ENCODE results near the gene C5AR2. TPM values are rescaled to one million over a fixed set of nuclear protein-coding genes. Genes with fewer than 3 reads are reported as not detected.
"Not testable (repeated sequence)": the region's sequence is repeated elsewhere in the genome, so short reads cannot be mapped to it uniquely, and the experiment has no call there.

Gene C5AR2
- total RNA-seq, 1 donor from 2014 or later, result 1.6 TPM

- no peak for DNase-seq (ENCODE audit: low spot score)
These were observed 32.0 kb downstream of the C5AR2 start for GRCh38 chr19:47363758-47364531.

- not testable (repeated sequence) for DNase-seq (ENCODE audit: low spot score)
These were observed 33.5 kb downstream of the C5AR2 start for GRCh38 chr19:47365455-47365854.

- no peak for DNase-seq (ENCODE audit: low spot score)
These were observed 38.2 kb downstream of the C5AR2 start for GRCh38 chr19:47370045-47370611.

- DNase-seq (ENCODE audit: low spot score), result no peak
These were observed 39.3 kb downstream of the C5AR2 start for GRCh38 chr19:47371261-47371660.

GRCh38 chr19:47372603-47373002 is 40.6 kb downstream of the C5AR2 start:
- no peak for DNase-seq (ENCODE audit: low spot score)

GRCh38 chr19:47373246-47374240 is 41.6 kb downstream of the C5AR2 start:
- no peak for DNase-seq (ENCODE audit: low spot score)

- no peak for DNase-seq (ENCODE audit: low spot score)
These were observed 43.1 kb downstream of the C5AR2 start for GRCh38 chr19:47374876-47375693.

- no peak for DNase-seq (ENCODE audit: low spot score)
These were observed 44.0 kb downstream of the C5AR2 start for GRCh38 chr19:47375694-47376588.

GRCh38 chr19:47376589-47377144 is 44.7 kb downstream of the C5AR2 start:
- no peak for DNase-seq (ENCODE audit: low spot score)

- DNase-seq (ENCODE audit: low spot score), result no peak
These were observed 45.3 kb downstream of the C5AR2 start for GRCh38 chr19:47377208-47377701.

- no peak for DNase-seq (ENCODE audit: low spot score)
These were observed 45.8 kb downstream of the C5AR2 start for GRCh38 chr19:47377801-47378200.

GRCh38 chr19:47378246-47378645 is 46.3 kb downstream of the C5AR2 start:
- no peak for DNase-seq (ENCODE audit: low spot score)

GRCh38 chr19:47379381-47379938 is 47.5 kb downstream of the C5AR2 start:
- no peak for DNase-seq (ENCODE audit: low spot score)

GRCh38 chr19:47380559-47380958 is 48.6 kb downstream of the C5AR2 start:
- no peak for DNase-seq (ENCODE audit: low spot score)

GRCh38 chr19:47381121-47381520 is 49.1 kb downstream of the C5AR2 start:
- DNase-seq (ENCODE audit: low spot score), result no peak

GRCh38 chr19:47381653-47382279 is 49.8 kb downstream of the C5AR2 start:
- DNase-seq (ENCODE audit: low spot score), result no peak

- DNase-seq (ENCODE audit: low spot score), result not testable (repeated sequence)
These were observed 51.9 kb downstream of the C5AR2 start for GRCh38 chr19:47383890-47384289.

GRCh38 chr19:47384533-47384932 is 52.6 kb downstream of the C5AR2 start:
- not testable (repeated sequence) for DNase-seq (ENCODE audit: low spot score)

- not testable (repeated sequence) for DNase-seq (ENCODE audit: low spot score)
These were observed 54.6 kb downstream of the C5AR2 start for GRCh38 chr19:47386582-47386981.
